ENCODE measurements around the gene KDM4F. TPM values are rescaled to one million over a fixed set of nuclear protein-coding genes. Genes with fewer than 3 reads are reported as not detected.

Gene KDM4F
- total and polyA plus RNA-seq, 8 donors, result not detected

DNA sequence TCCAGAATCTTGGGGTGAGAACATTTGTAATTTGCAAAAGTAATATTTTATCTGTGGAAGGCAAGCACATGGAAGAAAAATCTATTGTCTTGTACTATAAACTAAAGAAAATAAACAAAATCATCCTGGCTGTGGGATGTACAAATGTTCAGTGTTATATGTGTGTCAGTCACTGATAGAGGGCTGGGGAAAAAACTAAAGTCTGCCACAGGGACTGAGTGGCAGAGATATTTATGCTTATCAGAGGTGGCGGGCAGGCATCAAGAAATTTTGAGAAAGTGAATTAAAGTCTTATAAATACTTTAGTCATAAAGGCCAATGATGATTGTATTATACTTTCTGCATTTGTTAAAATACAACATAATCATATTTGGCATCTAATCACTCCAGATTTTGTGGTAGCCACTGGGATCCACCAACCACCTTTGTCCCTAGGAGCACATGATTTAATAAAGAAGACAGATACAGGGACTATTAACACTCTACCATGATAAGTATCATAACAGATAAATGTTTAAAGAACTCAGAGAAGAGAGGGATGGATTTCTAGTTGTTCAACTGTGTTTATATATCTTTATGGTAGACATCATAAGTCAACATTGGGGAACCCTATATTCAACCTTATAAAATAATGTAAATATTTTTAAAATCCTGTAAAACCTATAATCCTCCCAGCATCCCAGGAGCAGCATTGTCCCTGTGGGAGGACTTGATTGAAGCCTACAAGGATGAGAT is 37.8 kb downstream of the KDM4F start:
- Histone ChIP-seq H3K4me3 (no peak overlapping the region), H3K4me1 (peaks cover 0 to 9% (median 0%) of the 10 kb centered on the region in 3 donors), H3K27ac (no peak overlapping the region), H3K36me3 (no peaks in the 10 kb centered on the region), H3K27me3 (no peaks in the 10 kb centered on the region), H3K9me3 (no peaks in the 10 kb centered on the region)
- WGBS, 2 donors, result 86 to 92% methylated on average over 1 of the region's 1 CpG
- no peak for ATAC-seq
- no peak for FAIRE-seq
- intact Hi-C loops (cut with DNase I), result loop anchor here in 1 of 3 donors (10.0 kb wide), 1 partner anchor 58 kb away; no protein-coding TSS in a partner anchor
- TF ChIP-seq, protein P1, sequence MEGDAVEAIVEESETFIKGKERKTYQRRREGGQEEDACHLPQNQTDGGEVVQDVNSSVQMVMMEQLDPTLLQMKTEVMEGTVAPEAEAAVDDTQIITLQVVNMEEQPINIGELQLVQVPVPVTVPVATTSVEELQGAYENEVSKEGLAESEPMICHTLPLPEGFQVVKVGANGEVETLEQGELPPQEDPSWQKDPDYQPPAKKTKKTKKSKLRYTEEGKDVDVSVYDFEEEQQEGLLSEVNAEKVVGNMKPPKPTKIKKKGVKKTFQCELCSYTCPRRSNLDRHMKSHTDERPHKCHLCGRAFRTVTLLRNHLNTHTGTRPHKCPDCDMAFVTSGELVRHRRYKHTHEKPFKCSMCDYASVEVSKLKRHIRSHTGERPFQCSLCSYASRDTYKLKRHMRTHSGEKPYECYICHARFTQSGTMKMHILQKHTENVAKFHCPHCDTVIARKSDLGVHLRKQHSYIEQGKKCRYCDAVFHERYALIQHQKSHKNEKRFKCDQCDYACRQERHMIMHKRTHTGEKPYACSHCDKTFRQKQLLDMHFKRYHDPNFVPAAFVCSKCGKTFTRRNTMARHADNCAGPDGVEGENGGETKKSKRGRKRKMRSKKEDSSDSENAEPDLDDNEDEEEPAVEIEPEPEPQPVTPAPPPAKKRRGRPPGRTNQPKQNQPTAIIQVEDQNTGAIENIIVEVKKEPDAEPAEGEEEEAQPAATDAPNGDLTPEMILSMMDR (IDR thresholded peaks at IDR 0.05), result no peak
- no peak for DNase-seq

DNA sequence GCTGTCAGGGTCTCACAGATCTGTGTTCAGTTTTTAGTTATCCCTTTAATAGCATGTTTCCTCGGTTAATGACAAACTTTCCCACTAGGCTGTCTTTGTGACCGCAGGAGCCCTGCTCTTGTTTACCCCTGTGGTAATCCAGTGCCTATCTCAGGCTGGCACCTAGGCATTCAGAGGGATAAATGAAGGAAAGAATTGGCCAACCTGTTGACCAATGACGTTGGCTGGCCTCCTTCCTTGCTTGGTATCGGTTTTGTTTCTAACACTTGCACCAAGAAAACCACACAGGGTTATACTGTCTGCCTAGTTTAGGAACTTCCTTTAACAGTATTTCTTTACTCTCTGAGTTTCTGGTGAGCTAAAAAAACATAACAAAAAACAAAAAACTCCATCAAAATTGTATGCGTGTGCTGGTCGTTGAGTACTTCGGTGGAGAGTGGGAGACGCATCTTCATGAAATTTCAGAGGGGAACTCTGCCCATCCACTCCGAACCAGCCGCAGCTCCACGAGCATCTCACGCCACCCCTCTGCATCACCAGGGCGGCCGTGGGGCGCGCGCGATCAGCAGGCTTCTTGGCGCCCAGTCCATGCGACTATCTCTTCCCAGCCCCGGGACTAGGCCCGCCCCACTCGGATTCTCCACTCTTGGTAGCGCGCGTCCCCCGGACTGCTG is 39.9 kb downstream of the KDM4F start:
- Histone ChIP-seq H3K27me3 (no peaks in the 10 kb centered on the region), H3K36me3 (no peaks in the 10 kb centered on the region), H3K27ac (peak overlapping the region; percentile 77 to 92 (median 88)), H3K4me1 (peaks cover 0 to 9% (median 0%) of the 10 kb centered on the region in 3 donors), H3K4me3 (peak overlapping the region; percentile 70 to 86 (median 84)), H3K9me3 (no peaks in the 10 kb centered on the region)
- no peak for FAIRE-seq
- TF ChIP-seq, protein P1 (IDR thresholded peaks at IDR 0.05), result no peak
- no peak for DNase-seq
- peak; percentile 22 to 66 (median 58) for ATAC-seq
- 15 to 17% methylated on average over 27 of the region's 27 CpGs for WGBS, 2 donors
- intact Hi-C loops (cut with DNase I), result loop anchor here in 1 of 3 donors (10.0 kb wide), 1 partner anchor 56 kb away; no protein-coding TSS in a partner anchor

- Histone ChIP-seq H3K9me3 (no peaks in the 10 kb centered on the region), H3K4me1 (peaks cover 0 to 9% (median 0%) of the 10 kb centered on the region in 3 donors), H3K4me3 (peak within 1 kb of the TSS; percentile 70 to 86 (median 84)), H3K36me3 (no peaks in the 10 kb centered on the region), H3K27me3 (no peaks in the 10 kb centered on the region), H3K27ac (peak within 1 kb of the TSS; percentile 77 to 92 (median 88))
- FAIRE-seq (no peak), DNase-seq (peak; percentile 80 to 92 (median 84)), ATAC-seq (peak; percentile 95 to 98 (median 97))
- TF ChIP-seq, protein P1 (IDR thresholded peaks at IDR 0.05), result no peak
- intact Hi-C loops (cut with DNase I), result loop anchor here in 1 of 3 donors (10.0 kb wide), 1 partner anchor 55 kb away; no protein-coding TSS in a partner anchor
- WGBS, 2 donors, result 0 to 1% methylated on average over 80 to 106 of the region's 106 CpGs
Observed at GRCh38 chr11:95089620-95090542, 40.7 kb downstream of the KDM4F start, which contains the start of gene ENDOD1. TSS of gene ENDOD1 (plus strand) at chr11:95089846. CDS start at chr11:95089928, 82 bp downstream.

- DNase-seq (no peak), FAIRE-seq (no peak), ATAC-seq (no peak)
- no peaks in the 10 kb centered on the region for H3K27me3 ChIP-seq
- H3K36me3 ChIP-seq, result no peaks in the 10 kb centered on the region
- no peak overlapping the region for H3K27ac ChIP-seq
- H3K4me1 ChIP-seq, result peaks cover 0 to 9% (median 0%) of the 10 kb centered on the region in 3 donors
- TF ChIP-seq, protein P1 (IDR thresholded peaks at IDR 0.05), result no peak
- H3K9me3 ChIP-seq, result no peaks in the 10 kb centered on the region
- no peak overlapping the region for H3K4me3 ChIP-seq
- intact Hi-C loops (cut with DNase I), result no loop called here
Observed at GRCh38 chr11:95091663-95092180, 42.5 kb downstream of the KDM4F start.

All from pancreas (tissue), 10 donors.